OCI-LY1 (cell line): ENCODE measurements around the gene MAPK8IP3.

Experiments used
- EZH2 ChIP-seq: fragments of 200-600 bp; sonication (generic), shearing (Covaris generic); IDR thresholded peaks from 2 replicates; pipeline ENCODE4 v1.8.0; 2017; ENCODE audit warnings: borderline replicate concordance, mixed run types, mild to moderate bottlenecking, antibody characterized with exemption, low read length, moderate library complexity, mixed read lengths
- TF ChIP-seq, protein P1 (sequence below): fragments of 200-600 bp; sonication (generic), shearing (Covaris generic); IDR thresholded peaks from 2 replicates; pipeline ENCODE4 v1.5.1; 2017; ENCODE audit warnings: mild to moderate bottlenecking, antibody characterized with exemption, low read length, moderate library complexity, mixed read lengths

DNA sequence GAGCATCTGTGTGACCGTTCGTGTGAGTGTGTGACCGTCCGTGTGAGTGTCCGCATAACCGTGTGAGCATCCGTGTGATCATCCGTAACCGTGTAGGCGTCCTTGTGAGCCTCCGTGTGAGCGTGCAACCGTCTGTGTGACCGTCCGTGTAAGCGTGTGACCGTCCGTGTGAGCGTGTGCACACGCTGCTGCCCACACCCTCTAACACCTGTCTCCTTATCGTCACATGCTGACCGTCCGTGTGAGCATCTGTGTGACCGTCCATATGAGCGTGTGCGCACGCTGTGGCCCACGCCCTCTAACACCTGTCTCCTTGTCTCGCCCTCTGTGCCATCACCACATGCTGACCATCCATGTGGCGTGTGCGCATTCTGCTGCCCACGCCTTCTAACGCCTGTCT, 34.2 kb downstream of the MAPK8IP3 start:
- TF ChIP-seq, protein P1, sequence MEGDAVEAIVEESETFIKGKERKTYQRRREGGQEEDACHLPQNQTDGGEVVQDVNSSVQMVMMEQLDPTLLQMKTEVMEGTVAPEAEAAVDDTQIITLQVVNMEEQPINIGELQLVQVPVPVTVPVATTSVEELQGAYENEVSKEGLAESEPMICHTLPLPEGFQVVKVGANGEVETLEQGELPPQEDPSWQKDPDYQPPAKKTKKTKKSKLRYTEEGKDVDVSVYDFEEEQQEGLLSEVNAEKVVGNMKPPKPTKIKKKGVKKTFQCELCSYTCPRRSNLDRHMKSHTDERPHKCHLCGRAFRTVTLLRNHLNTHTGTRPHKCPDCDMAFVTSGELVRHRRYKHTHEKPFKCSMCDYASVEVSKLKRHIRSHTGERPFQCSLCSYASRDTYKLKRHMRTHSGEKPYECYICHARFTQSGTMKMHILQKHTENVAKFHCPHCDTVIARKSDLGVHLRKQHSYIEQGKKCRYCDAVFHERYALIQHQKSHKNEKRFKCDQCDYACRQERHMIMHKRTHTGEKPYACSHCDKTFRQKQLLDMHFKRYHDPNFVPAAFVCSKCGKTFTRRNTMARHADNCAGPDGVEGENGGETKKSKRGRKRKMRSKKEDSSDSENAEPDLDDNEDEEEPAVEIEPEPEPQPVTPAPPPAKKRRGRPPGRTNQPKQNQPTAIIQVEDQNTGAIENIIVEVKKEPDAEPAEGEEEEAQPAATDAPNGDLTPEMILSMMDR, result no peak
- TF ChIP-seq EZH2, result no peak
